ENCODE data around the gene CTNNBL1. TPM values are rescaled to one million over a fixed set of nuclear protein-coding genes. Genes with fewer than 3 reads are reported as not detected.

The CTNNBL1 gene
- total and polyA plus RNA-seq, 5 donors from 2014 or later = 56.0 to 117 (median 83.2) TPM

DNA sequence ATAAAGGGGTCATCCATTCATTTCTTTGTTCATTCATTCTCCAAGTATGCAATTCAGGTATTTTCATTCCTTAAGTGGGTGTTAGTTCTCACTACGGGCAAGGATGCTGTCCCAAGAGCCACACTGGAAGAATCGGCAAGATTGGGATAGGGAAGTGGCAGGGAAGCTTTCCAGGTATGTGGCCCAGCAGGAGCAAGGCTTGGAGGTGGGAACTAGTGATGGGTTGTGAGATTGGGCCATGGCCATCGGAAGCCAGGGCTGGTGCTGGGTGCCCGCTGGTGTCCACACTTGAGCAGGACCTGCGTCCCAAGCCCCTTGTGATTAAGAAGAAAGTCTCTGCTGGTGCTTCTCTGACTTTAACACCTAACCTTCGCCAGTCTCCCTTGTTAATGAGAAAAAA, 224.2 kb downstream of the CTNNBL1 start:
- Mint-ChIP-seq H3K9me3 (peaks cover 0 to 1% (median 0%) of the 10 kb centered on the region in 7 donors), H3K4me3 (no peak overlapping the region), H3K36me3 (no peaks in the 10 kb centered on the region), H3K27ac (peak overlapping the region in 1 of 3 donors; percentile 54), H3K4me1 (peaks cover 0 to 22% (median 3%) of the 10 kb centered on the region in 4 donors), H3K27me3 (peaks cover 24% of the 10 kb centered on the region)
- Histone ChIP-seq H3K9me3 (ENCODE audit: control insufficient read depth in 2 of 2, low read length in 2 of 2) (no peaks in the 10 kb centered on the region), H3K4me1 (ENCODE audit: control insufficient read depth, insufficient read depth, low read length, poor library complexity, severe bottlenecking) (peaks cover 10% of the 10 kb centered on the region), H3K27me3 (ENCODE audit: control insufficient read depth, insufficient read depth, low read length) (peaks cover 3% of the 10 kb centered on the region), H3K36me3 (ENCODE audit: control insufficient read depth, insufficient read depth, low read length) (no peaks in the 10 kb centered on the region), H3K27ac (ENCODE audit: insufficient read depth, low read length, poor library complexity, severe bottlenecking) (no peak overlapping the region), H3K4me3 (ENCODE audit: low read depth, low read length) (no peak overlapping the region)
- DNase-seq = no peak
- ATAC-seq (ENCODE audit: low read depth in 2 of 2) = no peak

DNA sequence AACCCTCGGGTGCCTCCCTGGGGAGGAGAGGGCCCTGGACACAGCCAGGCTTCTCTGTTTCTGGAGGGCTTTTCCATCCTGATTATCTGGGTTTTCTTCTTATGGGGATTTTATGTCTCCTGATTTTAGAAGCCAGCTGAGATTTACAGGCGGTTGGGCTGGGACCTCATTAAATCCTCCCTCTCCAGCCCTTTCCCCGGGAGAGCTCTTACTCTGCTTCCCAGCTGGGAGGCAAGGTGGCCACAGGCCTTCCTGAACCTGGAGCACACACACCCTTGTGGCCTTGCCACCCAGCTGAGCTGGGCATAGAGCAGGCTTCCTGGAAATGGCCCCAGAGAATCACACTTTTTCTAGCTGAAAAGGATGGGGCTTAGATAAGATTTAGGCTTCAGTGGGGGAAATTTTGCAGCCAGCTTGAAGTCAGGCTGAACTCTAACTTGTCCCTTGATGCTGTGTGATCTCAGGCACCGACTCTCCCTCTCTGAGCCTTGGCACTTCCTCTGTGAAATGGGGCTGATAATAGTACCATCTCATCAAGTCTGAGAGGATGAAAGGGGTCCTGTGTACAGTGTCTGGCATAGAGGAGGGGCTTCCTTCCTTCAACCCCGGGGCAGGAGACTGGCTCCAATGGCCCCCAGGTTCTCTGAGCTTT, 225.7 kb downstream of the CTNNBL1 start:
- Mint-ChIP-seq H3K4me1 (peaks cover 0 to 14% (median 3%) of the 10 kb centered on the region in 4 donors), H3K4me3 (no peak overlapping the region), H3K27me3 (peaks cover 24% of the 10 kb centered on the region), H3K36me3 (no peaks in the 10 kb centered on the region), H3K9me3 (peaks cover 0 to 1% (median 0%) of the 10 kb centered on the region in 7 donors), H3K27ac (no peak overlapping the region)
- ATAC-seq (ENCODE audit: low read depth in 2 of 2) (no peak), DNase-seq (no peak)
- peaks cover 8% of the 10 kb centered on the region for H3K4me1 ChIP-seq (ENCODE audit: control insufficient read depth, insufficient read depth, low read length, poor library complexity, severe bottlenecking)
- H3K27me3 ChIP-seq (ENCODE audit: control insufficient read depth, insufficient read depth, low read length) = peaks cover 3% of the 10 kb centered on the region
- no peaks in the 10 kb centered on the region for H3K9me3 ChIP-seq (ENCODE audit: control insufficient read depth in 2 of 2, low read length in 2 of 2)
- no peak overlapping the region for H3K27ac ChIP-seq (ENCODE audit: insufficient read depth, low read length, poor library complexity, severe bottlenecking)
- no peaks in the 10 kb centered on the region for H3K36me3 ChIP-seq (ENCODE audit: control insufficient read depth, insufficient read depth, low read length)
- no peak overlapping the region for H3K4me3 ChIP-seq (ENCODE audit: low read depth, low read length)

DNA sequence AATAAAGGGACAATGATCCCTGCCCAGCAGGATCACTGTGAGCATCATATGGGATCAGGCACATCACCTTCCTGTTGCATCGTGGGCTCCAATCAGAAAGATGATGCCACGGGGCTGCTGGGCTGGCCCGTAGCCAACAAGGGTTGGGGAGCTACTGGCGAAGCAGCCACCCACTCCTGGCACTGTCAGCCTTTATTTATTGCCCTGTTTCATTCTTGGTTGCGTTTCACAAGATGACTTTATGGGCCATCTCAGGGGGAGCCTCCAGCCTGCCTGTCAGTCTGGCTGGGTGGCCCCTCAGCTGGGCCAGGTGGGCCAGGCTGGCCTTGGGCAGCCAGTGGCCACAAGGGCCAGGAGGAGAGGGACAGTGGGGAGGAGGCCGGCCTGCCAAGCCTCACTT, 226.4 kb downstream of the CTNNBL1 start:
- Mint-ChIP-seq H3K36me3 (no peaks in the 10 kb centered on the region), H3K4me3 (no peak overlapping the region), H3K27me3 (peaks cover 19% of the 10 kb centered on the region), H3K9me3 (peaks cover 0 to 1% (median 0%) of the 10 kb centered on the region in 7 donors), H3K27ac (no peak overlapping the region), H3K4me1 (peaks cover 0 to 9% (median 3%) of the 10 kb centered on the region in 4 donors)
- Histone ChIP-seq H3K27me3 (ENCODE audit: control insufficient read depth, insufficient read depth, low read length) (peaks cover 3% of the 10 kb centered on the region), H3K4me3 (ENCODE audit: low read depth, low read length) (no peak overlapping the region), H3K36me3 (ENCODE audit: control insufficient read depth, insufficient read depth, low read length) (no peaks in the 10 kb centered on the region), H3K27ac (ENCODE audit: insufficient read depth, low read length, poor library complexity, severe bottlenecking) (no peak overlapping the region), H3K4me1 (ENCODE audit: control insufficient read depth, insufficient read depth, low read length, poor library complexity, severe bottlenecking) (peaks cover under 1% of the 10 kb centered on the region), H3K9me3 (ENCODE audit: control insufficient read depth in 2 of 2, low read length in 2 of 2) (no peaks in the 10 kb centered on the region)
- DNase-seq (no peak), ATAC-seq (ENCODE audit: low read depth in 2 of 2) (no peak)

DNA sequence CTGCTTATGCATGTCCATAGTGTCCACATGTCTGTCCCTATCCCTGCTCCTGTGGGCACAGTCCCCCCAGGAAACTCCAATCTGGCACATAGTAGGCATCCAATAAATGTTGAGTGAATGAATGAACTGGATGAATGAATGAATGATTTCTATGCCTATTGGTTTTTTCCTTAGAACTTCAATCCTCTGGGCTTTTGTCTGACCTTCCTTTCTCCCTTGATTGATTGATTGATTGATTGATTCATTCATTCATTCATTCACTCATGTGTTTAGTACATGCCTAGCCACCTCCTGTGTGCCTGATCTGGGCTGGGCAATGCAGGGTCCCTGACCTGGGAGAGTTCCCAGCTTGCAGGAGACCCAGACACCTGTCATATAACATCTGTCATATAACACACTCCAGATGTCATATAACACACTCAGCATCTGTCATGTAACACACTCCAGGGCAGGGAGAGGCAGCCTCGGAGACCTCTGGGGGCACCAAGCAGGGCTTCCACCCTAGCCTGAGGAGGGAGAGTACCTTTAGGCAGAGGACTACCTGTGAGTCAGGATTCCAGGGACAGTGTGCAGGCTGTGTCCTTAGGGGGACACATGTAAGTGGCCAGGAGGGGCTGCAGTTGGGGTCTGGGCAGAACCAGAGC, 227.0 kb downstream of the CTNNBL1 start:
- Histone ChIP-seq H3K36me3 (ENCODE audit: control insufficient read depth, insufficient read depth, low read length) (no peaks in the 10 kb centered on the region), H3K9me3 (ENCODE audit: control insufficient read depth in 2 of 2, low read length in 2 of 2) (no peaks in the 10 kb centered on the region), H3K4me1 (ENCODE audit: control insufficient read depth, insufficient read depth, low read length, poor library complexity, severe bottlenecking) (no peaks in the 10 kb centered on the region), H3K27ac (ENCODE audit: insufficient read depth, low read length, poor library complexity, severe bottlenecking) (no peak overlapping the region), H3K27me3 (ENCODE audit: control insufficient read depth, insufficient read depth, low read length) (peaks cover 3% of the 10 kb centered on the region), H3K4me3 (ENCODE audit: low read depth, low read length) (no peak overlapping the region)
- Mint-ChIP-seq H3K27me3 (peaks cover 19% of the 10 kb centered on the region), H3K36me3 (no peaks in the 10 kb centered on the region), H3K27ac (no peak overlapping the region), H3K4me3 (no peak overlapping the region), H3K9me3 (peaks cover 0 to 1% (median 0%) of the 10 kb centered on the region in 7 donors), H3K4me1 (peaks cover 0 to 8% (median 3%) of the 10 kb centered on the region in 4 donors)
- ATAC-seq (ENCODE audit: low read depth in 2 of 2) (no peak), DNase-seq (no peak)

DNA sequence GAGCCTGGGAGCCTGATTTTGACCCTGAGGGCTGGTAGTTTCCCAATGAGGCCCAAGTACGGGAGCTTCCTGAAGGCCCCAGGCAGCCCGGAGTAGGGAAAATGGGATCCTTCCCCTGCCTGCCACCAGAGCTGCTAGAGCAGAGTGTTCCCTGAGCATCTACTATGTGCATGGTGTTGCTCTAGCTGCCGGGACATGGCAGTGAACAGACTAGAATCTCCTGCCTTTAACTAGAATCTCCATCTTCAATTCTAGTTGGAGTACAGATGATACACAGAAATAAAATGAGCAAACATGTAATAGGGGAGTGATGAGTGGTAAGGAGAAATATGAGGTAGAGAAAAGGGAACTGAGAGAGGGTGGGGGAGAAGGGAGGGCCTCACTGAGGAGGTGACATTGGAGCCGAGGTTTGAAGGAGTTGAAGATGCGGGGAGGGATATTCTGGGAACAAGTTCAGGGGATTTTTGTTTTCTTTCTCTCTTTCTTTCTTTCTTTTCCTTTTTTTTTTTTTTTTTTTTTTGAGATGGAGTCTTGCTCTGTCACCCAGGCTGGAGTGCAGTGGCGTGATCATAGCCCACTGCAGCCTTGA, 227.6 kb downstream of the CTNNBL1 start:
- Mint-ChIP-seq H3K36me3 (no peaks in the 10 kb centered on the region), H3K27me3 (peaks cover 18% of the 10 kb centered on the region), H3K4me3 (no peak overlapping the region), H3K4me1 (peaks cover 0 to 4% (median 1%) of the 10 kb centered on the region in 4 donors), H3K27ac (no peak overlapping the region), H3K9me3 (peaks cover 0 to 1% (median 0%) of the 10 kb centered on the region in 7 donors)
- H3K4me3 ChIP-seq (ENCODE audit: low read depth, low read length) = no peak overlapping the region
- peaks cover 3% of the 10 kb centered on the region for H3K27me3 ChIP-seq (ENCODE audit: control insufficient read depth, insufficient read depth, low read length)
- H3K27ac ChIP-seq (ENCODE audit: insufficient read depth, low read length, poor library complexity, severe bottlenecking) = no peak overlapping the region
- no peaks in the 10 kb centered on the region for H3K36me3 ChIP-seq (ENCODE audit: control insufficient read depth, insufficient read depth, low read length)
- H3K9me3 ChIP-seq (ENCODE audit: control insufficient read depth in 2 of 2, low read length in 2 of 2) = no peaks in the 10 kb centered on the region
- H3K4me1 ChIP-seq (ENCODE audit: control insufficient read depth, insufficient read depth, low read length, poor library complexity, severe bottlenecking) = no peaks in the 10 kb centered on the region
- DNase-seq (no peak), ATAC-seq (ENCODE audit: low read depth in 2 of 2) (no peak)

Other genes with a start within 250 kb of the CTNNBL1 start
- gene NNAT, start 172.8 kb upstream of the CTNNBL1 start, total RNA-seq = not detected
- not detected for gene NNAT, start 172.8 kb upstream of the CTNNBL1 start, polyA plus RNA-seq
- gene BLCAP, start 166.2 kb upstream of the CTNNBL1 start, total RNA-seq = 67.8 TPM
- 10 to 100 TPM; 76.0 to 85.0 (median 81.5) TPM for gene BLCAP, start 166.2 kb upstream of the CTNNBL1 start, polyA plus RNA-seq
- not detected for gene VSTM2L, start 209.1 kb downstream of the CTNNBL1 start, total RNA-seq
- gene VSTM2L, start 209.1 kb downstream of the CTNNBL1 start, polyA plus RNA-seq = not detected

Measured in CD4-positive, CD25-positive, alpha-beta regulatory T cell (primary cell).